GM19452 (cell line): Measurements from ENCODE around the gene STAT2.
A peak's percentile ranks its signal among the peaks of the same experiment; 100 is the strongest.
"Not testable (repeated sequence)": the region's sequence is repeated elsewhere in the genome, so short reads cannot be mapped to it uniquely, and the experiment has no call there.

Experiments
- ATAC-seq: cut with Tn5 transposase; IDR thresholded peaks from one replicate; pipeline ENCODE4 v1.9.1; 2021; ENCODE audit not compliant: unreplicated experiment

STAT2 gene

DNA sequence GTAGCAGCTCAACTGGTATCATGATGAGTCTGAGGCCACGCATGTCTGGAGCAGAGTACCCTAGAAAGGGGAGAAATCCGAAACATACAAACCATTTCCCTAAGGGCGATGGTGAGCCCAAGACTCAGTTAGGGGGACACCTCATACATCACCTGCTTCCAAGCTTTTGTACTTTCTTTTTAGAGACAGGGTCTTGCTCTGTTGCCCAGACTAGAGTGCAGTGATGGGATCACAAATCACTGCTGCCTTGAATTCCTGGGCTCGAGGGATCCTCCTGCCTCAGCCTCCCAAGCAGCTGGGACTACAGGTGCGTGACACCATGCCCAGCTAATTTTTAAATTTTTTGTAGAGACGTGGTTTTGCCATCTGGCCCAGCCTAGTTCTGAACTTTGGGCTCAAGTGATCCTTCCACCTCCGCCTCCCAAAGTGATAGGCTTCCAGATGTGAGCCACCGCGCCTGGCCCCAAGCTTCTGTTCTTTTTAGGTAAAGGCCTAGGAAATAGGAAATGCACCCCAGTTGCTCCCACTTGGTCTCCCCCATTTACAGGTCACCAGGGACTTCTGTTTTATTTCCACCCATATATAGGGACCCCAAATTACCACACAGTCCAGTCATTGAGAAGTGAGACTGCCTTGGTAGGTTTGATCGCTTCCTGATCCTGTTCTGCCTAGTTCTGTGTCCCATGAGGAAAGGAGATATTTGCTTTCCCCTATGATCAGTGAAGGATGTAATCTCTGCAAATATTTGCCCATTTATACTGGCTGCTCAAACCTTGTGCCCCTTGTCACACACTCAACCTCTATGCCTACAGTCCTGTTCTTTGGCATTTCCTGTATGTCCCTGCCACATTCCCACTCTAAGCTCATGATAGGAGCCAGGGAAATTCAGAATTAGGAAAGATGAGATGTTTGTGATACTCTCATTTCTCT lies 2.5 kb upstream of the STAT2 start, which contains the start of gene APOF:
APOF (minus strand) TSS at position 728 of the 930 bp plus-strand sequence; CDS start at position 616, 112 bp downstream.
- ATAC-seq, result no peak

DNA sequence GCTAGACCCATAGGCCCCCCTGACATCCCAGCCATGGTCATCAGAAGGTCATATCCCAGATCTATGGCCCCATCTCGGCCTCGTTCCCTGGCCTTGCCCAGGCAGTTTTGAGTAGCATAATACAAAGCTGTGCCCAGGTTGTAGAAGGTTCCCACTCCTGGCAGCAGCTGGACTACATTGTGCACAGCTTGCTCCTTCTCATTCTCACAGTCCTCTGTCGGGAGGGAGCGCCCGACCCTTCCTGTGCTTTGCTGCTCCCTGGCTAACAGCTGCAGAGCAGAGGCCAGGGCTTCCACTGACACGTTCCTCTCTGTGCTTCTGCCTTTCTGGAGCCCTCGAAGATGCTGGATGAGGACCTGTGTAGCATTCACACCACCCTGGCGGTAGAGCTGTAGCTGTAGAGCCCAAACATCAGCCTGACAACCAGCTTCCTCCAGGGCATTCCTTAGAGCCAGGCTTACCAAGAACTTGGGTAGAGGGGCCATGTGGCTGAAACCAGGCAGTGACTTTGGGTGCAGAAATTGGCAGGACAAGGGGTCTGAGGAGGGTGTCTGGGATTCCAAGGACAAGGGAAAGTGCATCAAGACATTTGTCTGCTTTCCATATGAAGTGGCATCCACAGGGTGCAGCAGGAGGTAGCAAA lies 1.7 kb upstream of the STAT2 start:
- no peak for ATAC-seq

DNA sequence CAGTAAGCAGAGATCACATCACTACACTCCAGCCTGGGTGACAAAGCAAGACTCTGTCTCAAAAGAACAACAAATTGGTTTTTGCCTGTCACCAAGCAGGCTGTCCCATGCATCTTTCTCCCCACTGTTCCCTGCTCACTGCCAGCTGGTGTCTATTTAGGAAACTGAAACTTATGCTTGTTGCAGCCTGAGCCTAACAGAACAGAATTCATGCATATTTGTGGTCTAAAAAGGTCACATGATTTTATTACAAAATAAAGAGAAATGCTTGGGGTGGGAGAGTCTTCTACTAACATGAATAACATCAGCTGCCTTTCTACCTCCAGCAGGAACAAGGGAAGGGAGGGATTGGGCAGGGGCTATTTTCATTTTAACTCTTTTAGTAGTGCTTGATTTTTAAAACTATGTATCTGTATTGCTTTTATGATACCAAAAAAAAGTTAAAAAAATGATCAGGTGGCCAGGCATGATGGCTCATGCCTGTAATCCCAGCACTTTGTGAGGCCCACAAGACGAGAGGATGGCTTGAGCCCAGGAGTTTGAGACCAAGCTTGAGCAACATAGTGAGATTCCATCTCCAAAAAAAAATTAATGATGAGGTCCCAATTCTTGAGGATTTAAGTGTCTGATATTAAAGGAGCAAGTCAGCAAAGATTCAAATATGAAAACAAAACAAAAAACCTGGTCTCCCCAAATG lies 923 bp downstream of the STAT2 start:
- no peak for ATAC-seq

DNA sequence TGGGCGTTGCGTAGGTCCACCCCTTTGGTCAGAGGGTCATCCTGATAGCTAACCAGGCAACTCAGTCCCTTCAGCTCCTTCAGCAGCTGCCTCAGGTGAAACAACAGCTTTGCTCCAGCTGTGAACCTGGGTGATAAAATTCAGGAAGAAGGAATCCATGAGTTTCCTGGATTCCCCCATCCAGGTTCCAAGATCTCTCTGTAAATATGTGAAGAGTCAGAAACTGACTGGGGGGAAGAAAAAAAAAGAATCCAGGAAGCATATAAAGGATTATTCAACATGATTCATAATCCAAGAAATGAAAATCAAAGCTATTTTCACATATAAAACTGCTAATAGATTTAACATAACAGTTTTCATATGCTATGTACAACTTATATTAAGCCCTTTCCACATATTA lies 8.6 kb downstream of the STAT2 start:
- ATAC-seq, result no peak

DNA sequence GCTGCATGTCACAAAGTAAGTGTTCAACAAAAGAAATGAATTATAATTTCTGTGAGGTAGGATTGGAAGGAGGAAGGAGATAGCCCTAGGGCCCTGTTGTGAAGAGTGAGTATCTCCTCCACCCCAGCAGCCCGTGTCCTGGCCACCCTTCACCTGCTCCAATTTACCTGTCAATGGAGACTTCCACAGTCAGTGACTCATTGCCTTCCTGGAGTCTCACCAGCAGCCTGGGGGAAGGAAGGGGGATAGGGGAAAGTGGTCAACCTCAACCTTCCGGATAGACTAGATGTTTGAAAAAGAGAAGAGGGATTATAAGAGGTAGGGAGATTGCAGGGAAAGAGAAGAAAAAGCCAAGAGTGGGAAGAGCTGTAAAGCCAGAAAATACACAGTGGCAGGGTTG lies 9.2 kb downstream of the STAT2 start:
- no peak for ATAC-seq

DNA sequence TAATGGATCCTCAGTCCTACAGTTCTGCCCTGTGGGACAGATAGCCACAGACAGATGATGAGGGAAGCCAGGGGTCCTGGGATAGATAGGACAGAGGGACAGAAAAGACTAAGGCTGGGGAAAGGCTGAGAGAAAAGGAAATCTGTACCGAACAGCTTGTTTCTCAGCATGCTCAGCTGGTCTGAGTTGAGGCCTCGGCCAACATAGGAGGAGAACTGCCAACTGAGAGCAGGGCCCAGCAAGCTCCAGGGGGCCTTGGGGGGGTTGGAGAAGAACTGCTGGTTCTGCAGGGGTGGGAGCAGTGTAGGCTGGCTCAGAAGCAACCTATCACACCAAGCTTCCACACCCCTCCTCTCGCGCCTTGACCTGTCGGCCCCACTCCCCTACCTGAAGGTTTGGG lies 11.1 kb downstream of the STAT2 start:
- no peak for ATAC-seq

DNA sequence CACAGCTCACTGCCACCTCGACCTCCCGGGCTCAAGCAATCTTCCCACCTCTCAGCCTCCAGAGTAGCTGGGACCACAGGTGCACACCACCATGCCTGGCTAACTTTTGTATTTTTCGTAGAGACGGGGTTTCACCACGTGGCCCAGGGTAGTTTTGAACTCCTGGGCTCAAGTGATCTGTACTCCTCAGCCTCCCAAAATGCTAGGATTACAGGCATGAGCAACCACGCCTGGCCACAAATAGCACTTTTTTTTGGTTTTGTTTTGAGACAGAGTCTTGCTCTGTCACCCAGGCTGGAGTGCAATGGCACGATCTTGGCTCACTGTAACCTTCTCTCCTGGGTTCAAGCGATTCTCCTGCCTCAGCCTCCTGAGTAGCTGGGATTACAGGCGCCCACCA lies 12.7 kb downstream of the STAT2 start:
- not testable (repeated sequence) for ATAC-seq

DNA sequence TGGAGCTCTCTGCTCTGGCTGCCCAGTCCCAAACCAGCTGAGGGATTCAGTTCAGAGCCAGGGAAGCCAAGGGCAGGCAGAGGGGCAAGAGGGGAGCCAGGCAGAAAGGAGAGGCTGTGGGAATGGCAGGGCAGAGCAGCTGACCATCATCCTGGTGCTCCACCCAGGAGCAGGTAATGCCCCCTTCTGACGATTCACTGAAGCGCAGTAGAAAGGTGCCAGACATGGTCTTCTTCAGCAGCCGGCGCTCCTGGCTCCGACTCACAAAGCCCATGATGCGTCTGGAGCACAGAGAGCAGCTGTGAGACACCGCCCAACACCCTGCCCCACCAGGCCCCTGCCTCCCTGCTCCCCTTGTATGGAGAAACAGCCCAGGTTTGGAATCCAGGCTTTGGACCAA lies 13.2 kb downstream of the STAT2 start:
- no peak for ATAC-seq

DNA sequence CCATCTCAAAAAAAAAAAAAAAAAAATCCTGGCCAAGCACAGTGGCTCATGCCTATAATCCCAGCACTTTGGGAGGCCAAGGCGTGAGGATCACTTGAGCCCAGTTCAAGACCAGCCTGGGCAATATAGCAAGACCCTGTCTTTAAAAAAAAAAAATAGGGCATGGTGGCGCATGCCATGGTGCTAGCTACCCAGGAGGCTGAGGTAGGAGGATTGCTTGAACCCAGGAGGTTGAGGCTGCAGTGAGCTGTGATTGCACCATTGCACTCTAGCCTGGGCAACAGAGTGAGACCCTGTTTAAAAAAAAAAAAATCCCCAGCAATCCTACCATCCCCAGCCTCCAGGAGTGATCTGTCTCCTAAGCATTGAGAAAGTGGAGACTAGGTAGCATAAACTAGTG lies 17.6 kb downstream of the STAT2 start:
- ATAC-seq, result not testable (repeated sequence)

DNA sequence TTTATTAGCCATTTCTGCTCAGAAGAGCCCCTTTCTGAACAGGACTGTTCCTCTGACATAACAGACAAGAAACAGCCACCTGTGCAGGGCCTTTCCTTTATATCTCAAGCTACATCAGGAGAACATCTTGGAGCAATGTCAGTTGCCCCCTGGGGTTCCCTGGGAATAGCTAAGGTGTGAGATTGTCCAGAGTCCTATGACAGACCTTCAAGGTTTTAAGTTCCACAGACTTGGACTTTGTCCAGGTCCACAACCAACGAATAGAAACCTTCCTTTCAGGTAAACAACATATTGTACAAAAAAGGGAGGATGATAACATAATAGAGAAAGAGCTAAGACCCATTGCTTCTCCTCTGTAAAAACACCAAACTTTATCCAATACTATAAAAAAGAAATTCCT lies 18.3 kb downstream of the STAT2 start:
- no peak for ATAC-seq

DNA sequence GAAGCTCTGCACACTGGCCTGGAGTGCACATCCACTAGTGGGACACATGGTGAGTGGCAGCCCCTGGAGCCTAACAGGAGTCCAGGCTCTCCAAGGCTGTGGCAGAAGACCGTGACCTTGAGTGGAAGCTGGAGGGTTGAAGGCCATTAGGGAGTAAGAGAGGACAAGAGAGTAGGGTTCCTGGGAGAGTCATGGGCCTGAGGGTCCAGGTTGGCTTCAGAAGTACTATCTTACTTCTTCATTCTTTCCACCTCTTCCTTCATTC lies 20.8 kb downstream of the STAT2 start:
- ATAC-seq, result peak; percentile 8

DNA sequence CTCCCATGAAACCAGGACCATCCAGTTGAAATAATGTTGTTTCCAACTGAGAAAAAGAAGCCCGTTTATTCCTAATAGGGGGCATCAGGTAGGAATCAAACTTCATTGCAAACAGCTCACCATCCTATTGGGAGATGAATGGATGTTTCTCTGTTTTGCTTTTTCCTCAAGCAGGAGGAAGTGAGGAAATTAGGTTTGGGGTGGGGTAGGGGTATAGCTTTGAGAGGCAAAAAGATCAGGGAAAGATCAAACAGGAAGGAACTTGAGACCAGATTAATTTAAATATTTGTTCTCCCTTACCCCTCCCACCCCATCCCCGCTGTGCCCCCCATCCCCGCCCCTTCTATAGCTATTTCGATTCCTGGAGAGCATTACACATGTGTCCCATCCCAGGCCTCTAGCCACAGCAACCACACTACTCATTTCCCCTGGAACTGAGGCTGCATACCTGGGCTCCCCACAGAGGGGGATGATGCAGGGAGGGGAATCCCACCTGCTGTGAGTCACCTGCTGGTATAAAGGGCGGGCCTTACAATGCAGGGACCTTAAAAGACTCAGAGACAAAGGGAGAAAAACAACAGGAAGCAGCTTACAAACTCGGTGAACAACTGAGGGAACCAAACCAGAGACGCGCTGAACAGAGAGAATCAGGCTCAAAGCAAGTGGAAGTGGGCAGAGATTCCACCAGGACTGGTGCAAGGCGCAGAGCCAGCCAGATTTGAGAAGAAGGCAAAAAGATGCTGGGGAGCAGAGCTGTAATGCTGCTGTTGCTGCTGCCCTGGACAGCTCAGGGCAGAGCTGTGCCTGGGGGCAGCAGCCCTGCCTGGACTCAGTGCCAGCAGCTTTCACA lies 21.4 kb downstream of the STAT2 start, which contains the start of gene IL23A:
IL23A (plus strand) TSS at position 577 of the 850 bp plus-strand sequence; CDS start at position 738, 161 bp downstream.
- peak; percentile 33 for ATAC-seq

DNA sequence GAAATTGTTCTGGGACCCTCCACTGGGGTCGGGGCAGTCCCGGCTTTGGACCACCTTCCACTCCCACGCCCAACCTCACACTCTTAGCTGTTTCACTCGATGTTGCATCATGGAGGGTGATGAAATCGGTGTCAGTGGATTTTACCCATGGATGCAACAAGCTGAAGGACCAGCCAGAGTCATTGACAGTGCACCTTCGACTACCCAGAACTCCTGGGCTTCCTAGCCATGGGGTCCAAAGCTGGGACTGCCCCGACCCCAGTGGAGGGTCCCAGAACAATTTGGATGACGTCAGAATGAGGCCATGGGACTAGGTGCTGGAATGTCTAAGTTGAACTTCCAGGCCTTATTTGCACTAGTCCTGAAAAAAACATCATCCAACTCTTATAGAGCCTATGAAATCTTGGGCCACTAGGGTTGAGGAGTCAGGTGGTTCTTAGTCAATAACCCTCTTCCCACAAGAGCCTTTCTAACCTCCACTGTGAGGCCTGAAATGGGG lies 22.1 kb downstream of the STAT2 start:
- no peak for ATAC-seq

DNA sequence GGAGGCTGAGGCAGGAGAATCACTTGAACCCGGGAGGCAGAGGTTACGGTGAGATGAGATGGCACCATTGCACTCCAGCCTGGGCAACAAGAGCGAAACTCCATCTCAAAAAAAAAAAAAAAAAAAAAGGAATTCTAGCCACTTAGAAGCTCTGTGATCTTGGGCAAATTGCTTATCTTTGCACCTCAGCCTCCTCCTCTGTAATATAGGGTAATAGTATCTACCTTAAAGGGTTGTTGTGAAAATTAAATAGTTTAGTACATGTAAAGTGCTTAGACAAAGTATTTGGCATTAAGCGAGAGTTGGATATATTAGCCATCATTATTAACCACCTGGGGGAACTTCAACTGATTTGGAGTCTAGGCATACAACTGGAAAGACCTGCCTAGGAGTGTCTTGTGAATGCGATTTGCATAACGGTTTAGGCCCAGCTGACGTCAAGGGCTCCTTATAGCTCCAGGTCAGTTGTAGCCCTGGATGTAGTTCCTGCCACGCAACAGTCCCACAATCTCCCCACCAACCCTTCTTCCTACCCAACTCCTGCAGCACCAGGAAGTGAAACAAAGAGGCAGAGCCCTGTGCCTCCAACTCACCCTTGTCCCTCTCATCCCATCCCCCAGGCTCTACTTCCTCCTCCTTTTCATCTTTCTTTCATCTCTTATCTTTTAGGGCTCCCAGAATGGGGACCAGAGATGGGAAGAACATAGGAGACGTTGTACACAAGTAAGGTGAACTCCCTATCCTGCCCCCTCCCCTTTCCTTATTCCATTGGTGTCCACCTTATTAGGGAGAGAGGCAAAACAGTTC lies 23.3 kb downstream of the STAT2 start:
- ATAC-seq, result no peak

DNA sequence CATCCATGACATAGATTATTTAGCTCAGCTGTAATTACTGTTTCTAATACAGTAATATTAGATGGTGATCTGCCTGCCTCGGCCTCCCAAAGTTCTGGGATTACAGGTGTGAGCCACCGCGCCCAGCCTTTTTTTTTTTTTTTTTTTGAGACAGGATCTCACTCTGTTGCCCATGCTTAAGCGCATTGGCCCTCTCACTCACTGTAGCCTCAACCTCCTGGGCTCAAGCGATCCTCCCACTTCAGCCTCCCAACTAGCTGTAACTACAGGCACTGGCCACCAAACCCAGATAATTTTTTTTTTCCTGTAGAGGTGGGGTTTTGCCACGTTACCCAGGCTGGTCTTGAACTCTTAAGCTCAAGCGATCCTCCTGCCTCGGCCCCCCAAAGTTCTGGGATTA lies 24.4 kb downstream of the STAT2 start:
- not testable (repeated sequence) for ATAC-seq

DNA sequence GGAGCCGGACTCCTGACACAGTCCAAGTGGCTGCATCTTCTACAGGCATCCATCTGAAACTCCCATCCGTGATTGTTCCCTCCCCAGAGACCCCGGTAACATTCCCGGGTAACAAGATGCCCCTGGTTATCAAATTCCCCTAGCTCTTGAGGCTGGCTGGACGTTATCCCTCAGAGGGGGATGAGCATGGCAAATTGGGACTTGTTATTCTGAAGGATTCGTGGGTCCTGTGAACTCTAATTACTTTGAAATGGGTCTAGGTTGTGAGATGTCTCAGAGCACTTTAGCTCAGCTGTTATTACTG lies 25.5 kb downstream of the STAT2 start:
- no peak for ATAC-seq

DNA sequence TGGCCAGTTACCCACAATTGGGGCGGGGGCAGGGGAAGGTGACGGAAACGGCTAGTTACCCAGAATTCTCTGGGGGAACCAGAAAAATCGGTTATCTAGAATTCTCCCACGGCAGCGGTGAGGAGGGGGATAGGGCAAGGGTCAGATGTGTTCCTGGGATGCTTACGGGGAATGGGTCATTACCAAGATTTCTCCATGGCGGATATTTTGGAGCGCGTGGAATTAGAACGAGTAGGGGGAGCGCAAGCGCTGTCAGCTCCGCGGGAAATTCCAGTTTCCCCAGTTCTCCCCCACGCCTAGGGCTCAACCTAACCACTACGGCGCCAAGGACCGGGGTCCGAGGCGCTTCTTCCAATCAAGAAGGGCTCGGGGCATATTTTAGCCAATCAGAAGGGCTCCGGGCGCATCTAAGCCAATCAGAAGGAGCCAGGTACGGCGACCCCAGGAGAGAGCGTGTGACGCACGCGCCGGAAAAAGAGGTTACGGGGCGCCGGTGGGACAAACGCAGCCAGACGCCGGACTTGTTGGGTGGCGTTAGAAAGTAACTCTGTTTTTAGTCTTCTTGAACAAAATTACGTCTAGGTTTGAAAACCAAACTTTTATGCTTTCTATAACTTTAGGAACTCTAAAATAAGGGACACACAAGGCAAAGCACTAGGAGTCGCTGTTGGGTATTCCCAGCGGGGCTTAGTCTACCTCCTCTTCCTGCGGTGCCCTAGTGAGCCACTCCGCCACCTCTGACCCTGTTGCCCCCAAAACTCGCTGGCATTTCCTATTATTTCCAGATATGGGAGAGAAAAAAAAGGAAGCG lies 26.0 kb downstream of the STAT2 start, which contains the start of gene PAN2:
PAN2 (minus strand) TSS at position 322 of the 811 bp plus-strand sequence. CDS start 906 bp downstream, outside the sequence.
- ATAC-seq, result peak; percentile 90

DNA sequence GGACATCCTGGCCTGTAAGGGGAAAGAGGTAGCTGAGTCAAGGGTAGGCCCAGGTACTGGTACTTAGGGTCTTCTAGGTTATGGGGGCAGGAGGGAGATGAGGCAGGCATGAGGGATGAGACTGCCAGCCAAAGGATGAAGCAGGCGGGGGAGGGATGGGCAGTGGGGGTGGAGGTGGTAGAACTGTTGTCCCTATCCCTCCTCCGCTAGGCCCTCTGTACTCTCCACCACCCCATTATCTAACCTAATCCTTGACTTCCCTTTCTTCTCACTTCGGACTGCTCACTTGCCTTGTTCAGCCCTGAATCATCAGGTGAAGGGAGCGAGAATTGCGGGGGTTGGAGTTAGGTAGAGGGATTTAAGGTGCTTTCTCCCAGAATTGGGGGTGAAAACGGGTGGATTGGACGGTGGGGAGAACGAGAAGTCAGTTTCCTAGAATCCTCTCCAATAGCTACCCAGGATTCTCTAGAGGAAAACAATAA lies 26.7 kb downstream of the STAT2 start:
- ATAC-seq, result no peak
